NCI-H2107 treated with DMSO at 0.1 percent for 48 hours (cell line): Measurements from ENCODE around the gene METAP2.

Experiments used
- DNase-seq: peaks from one replicate; lab custom pipeline; 2025; ENCODE audit not compliant: unreplicated experiment; lab: John Stamatoyannopoulos, UW

METAP2 gene

GRCh38 chr12:95548539-95549391, 74.8 kb downstream of the METAP2 start:
- no peak for DNase-seq

- DNase-seq: no peak
These were observed 75.6 kb downstream of the METAP2 start for GRCh38 chr12:95549392-95550084.

GRCh38 chr12:95551305-95551704, 77.4 kb downstream of the METAP2 start, which contains the start of gene USP44:
Gene USP44, minus strand, starts transcription at chr12:95551476. Its CDS starts 17,220 bp downstream, at chr12:95534256.
- DNase-seq: no peak

- no peak for DNase-seq
These were observed 78.1 kb downstream of the METAP2 start for GRCh38 chr12:95551913-95552516.

- no peak for DNase-seq
These were observed 79.4 kb downstream of the METAP2 start for GRCh38 chr12:95553197-95553943.

- DNase-seq: no peak
These were observed 80.7 kb downstream of the METAP2 start for GRCh38 chr12:95554532-95555071.

- no peak for DNase-seq
These were observed 83.7 kb downstream of the METAP2 start for GRCh38 chr12:95557625-95558024.
